ENCODE results near the gene PPFIA2. TPM values are rescaled to one million over a fixed set of nuclear protein-coding genes. Genes with fewer than 3 reads are reported as not detected.

The PPFIA2 gene
- total RNA-seq, 4 donors from 2014 or later: 5.4 to 19.5 (median 18.5) TPM; not detected in 1

DNA sequence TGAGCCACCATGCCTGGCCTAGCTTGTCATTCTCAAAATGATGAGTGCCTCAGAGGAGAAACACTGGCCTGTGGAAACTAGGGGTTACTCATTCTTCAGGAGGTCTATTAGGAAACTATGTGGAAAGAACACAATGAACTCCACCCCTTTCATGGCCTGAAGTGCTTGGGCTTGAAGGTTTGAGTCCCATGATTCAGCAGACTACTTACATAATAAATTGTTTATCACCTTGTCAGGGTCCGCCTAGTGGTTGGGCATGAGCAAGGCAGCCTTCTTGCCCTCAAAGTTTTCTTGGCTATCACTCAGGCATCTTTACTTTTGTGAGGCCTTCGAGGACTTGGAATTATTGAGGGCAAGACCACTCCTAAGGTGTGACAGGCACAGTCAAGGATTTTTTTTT, 430.1 kb downstream of the PPFIA2 start:
- Histone ChIP-seq H3K4me1 (no peaks in the 10 kb centered on the region), H3K27me3 (no peaks in the 10 kb centered on the region), H3K9me3 (no peaks in the 10 kb centered on the region), H3K36me3 (no peaks in the 10 kb centered on the region), H3K4me3 (no peak overlapping the region), H3K27ac (no peak overlapping the region)
- DNase-seq: no peak
- TF ChIP-seq CTCF (IDR thresholded peaks at IDR 0.05) (no peak), POLR2A (IDR thresholded peaks at IDR 0.05) (no peak)
- intact Hi-C loops (cut with DNase I; ENCODE audit: low total_unique reads): no loop called here

DNA sequence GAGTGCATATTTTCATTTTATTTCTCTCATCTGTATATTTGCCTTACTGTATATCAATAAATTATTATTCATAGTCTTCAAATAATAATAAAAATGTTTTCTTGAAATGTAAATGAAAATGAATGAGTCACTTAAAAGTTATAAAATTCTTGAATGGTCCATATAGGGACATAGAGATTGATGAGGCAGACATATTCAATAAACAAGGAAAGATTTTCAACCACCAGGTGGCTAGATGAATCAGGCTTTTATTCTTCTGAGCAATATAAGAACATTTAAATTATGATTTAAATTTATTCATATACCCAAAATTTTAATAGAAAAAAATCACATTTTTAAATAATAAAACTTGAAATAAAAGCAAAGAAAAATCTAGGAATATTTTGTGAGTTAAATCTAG, 431.7 kb downstream of the PPFIA2 start:
- DNase-seq: no peak
- TF ChIP-seq POLR2A (IDR thresholded peaks at IDR 0.05) (no peak), CTCF (IDR thresholded peaks at IDR 0.05) (no peak)
- no peaks in the 10 kb centered on the region for H3K36me3 ChIP-seq
- no peaks in the 10 kb centered on the region for H3K4me1 ChIP-seq
- intact Hi-C loops (cut with DNase I; ENCODE audit: low total_unique reads): no loop called here
- no peaks in the 10 kb centered on the region for H3K9me3 ChIP-seq
- H3K4me3 ChIP-seq: no peak overlapping the region
- no peak overlapping the region for H3K27ac ChIP-seq
- no peaks in the 10 kb centered on the region for H3K27me3 ChIP-seq

- intact Hi-C loops (cut with DNase I; ENCODE audit: low total_unique reads): no loop called here
- no peaks in the 10 kb centered on the region for H3K36me3 ChIP-seq
- H3K4me1 ChIP-seq: no peaks in the 10 kb centered on the region
- no peaks in the 10 kb centered on the region for H3K9me3 ChIP-seq
- no peak overlapping the region for H3K27ac ChIP-seq
- TF ChIP-seq CTCF (IDR thresholded peaks at IDR 0.05): no peak
- TF ChIP-seq POLR2A (IDR thresholded peaks at IDR 0.05): no peak
- no peak overlapping the region for H3K4me3 ChIP-seq
- DNase-seq: no peak
- H3K27me3 ChIP-seq: no peaks in the 10 kb centered on the region
These were observed 434.1 kb downstream of the PPFIA2 start for GRCh38 chr12:81325086-81325485.

DNA sequence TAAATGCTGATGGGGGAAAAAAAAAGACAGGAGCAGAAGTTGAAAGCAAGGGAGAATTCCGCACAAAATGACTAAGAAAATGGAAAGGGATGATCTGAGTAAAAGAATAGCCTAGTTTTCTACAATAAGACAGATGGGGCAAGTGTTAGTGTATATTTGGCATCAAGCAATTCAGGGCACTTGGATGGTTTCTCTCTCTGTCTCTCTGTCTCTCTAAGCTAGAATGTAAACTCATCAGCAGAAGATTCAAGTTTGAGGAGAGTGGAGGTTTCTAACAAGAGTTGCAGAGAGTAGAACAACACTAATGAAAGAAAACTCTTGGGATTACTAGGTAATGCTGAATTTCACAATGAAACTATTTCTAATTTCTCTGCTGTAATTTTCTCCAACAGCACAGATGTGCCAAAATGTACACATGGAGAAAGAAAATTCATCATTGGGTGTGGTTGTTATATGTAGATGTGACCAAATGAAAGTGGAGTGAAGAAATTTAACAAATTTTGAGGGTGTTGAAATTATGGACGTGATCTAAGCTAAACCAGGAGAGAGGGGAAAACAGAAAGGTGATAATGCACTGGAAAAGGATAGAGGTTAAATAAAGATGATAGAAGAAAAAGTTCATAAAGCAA, 444.1 kb downstream of the PPFIA2 start:
- H3K27me3 ChIP-seq: no peaks in the 10 kb centered on the region
- no peak overlapping the region for H3K4me3 ChIP-seq
- H3K36me3 ChIP-seq: no peaks in the 10 kb centered on the region
- no peaks in the 10 kb centered on the region for H3K4me1 ChIP-seq
- DNase-seq: no peak
- H3K27ac ChIP-seq: no peak overlapping the region
- TF ChIP-seq CTCF (IDR thresholded peaks at IDR 0.05) (no peak), POLR2A (IDR thresholded peaks at IDR 0.05) (no peak)
- H3K9me3 ChIP-seq: no peaks in the 10 kb centered on the region
- intact Hi-C loops (cut with DNase I; ENCODE audit: low total_unique reads): no loop called here

- TF ChIP-seq POLR2A (IDR thresholded peaks at IDR 0.05) (no peak), CTCF (IDR thresholded peaks at IDR 0.05) (no peak)
- Histone ChIP-seq H3K36me3 (no peaks in the 10 kb centered on the region), H3K4me3 (no peak overlapping the region), H3K4me1 (no peaks in the 10 kb centered on the region), H3K27me3 (no peaks in the 10 kb centered on the region), H3K9me3 (no peaks in the 10 kb centered on the region), H3K27ac (no peak overlapping the region)
- no peak for DNase-seq
- intact Hi-C loops (cut with DNase I; ENCODE audit: low total_unique reads): no loop called here
These were observed 455.2 kb downstream of the PPFIA2 start for GRCh38 chr12:81303935-81304334.
